Measurements from ENCODE around the gene FOXO3B.
"Not testable (repeated sequence)": the region's sequence is repeated elsewhere in the genome, so short reads cannot be mapped to it uniquely, and the experiment has no call there.

The FOXO3B gene

DNA sequence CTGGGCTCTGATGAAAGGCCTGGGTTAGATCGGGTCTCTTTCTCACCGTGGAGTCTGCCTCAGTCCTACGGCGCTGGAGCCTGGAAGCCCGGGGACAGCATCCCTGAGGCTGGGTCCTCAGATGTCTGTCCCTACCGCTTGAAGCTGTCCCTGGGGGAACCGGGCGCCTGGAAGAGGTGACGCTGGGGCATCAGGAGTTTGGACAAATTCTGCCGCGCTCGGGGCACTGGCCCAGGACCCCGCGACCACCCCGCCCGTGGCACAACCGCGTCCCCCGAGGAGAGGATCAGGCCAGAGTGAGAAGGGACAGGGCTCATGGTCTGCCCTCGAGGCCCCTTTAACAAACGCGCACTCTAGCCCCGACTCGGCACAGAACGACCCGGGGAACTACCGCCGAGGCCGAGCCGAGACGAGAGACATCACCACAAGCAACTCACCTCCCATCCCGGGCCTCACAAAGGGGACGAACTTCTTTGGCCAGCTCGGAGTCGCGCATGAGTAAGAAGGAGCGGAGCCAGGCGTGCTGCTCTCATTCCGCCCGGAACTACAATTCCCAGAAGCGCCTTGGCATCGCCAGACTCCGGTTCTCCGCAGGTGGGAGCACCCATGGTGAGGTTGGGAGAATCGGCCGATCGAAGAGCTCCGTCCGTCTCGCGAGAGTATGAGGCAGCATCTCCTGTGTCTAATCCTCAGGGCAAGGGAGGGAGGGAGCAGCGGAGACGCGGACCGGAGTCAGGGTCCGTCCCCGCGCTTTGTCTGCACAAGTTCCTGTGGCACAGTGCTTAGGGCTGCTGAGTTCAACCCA lies at the start of gene FOXO3B:
TSS of gene FOXO3B (minus strand) at position 548 of the 805 bp plus-strand sequence. CDS start 663 bp downstream, outside the sequence.
- peak; percentile 90 to 91 for DNase-seq
- peak; percentile 36 for TF ChIP-seq POLR2A (IDR thresholded peaks at IDR 0.05; ENCODE audit: low read length)

- DNase-seq, result peak in 1 of 2 experiments; percentile 9
Observed at GRCh38 chr17:18723509-18723908, 41.4 kb upstream of the FOXO3B start.

GRCh38 chr17:18722612-18723011 lies 40.5 kb upstream of the FOXO3B start:
- not testable (repeated sequence) for DNase-seq

DNA sequence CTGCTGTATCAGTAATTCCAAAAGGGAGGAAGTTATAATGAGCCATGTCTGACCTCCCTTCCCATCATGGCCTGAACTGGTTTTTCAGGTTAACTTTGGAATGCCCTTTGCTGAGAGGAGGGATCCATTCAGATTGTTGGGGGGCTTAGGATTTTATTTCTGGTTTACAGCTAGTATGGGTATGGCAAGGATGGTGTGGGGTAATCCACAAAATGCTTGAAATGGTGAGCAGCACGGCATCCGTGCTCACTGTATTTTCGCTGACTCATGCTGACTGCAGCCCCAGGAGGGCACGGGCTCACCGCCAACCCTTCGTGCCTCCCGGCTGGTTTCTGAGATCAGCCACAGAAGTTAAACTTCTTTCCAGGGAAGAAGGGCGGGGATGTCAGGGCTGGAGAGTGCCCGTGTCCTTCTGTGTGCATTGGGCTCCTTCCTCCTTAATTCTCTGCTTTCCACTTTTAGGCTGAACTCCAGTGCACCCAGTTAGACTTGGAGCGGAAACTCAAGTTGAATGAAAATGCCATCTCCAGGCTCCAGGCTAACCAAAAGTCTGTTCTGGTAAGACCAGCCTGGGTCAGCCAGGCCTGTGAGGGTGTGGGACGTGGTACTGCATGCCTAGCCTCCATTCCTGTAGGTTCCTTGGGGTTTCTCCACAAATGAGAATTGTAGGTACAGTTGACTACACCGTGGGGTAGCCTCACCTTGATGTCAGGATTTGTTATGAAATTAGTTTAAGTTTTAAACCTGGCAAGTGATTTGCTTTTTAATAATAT lies 39.8 kb upstream of the FOXO3B start:
- not testable (repeated sequence) for DNase-seq

GRCh38 chr17:18719428-18720110 lies 37.5 kb upstream of the FOXO3B start:
- not testable (repeated sequence) for DNase-seq

DNA sequence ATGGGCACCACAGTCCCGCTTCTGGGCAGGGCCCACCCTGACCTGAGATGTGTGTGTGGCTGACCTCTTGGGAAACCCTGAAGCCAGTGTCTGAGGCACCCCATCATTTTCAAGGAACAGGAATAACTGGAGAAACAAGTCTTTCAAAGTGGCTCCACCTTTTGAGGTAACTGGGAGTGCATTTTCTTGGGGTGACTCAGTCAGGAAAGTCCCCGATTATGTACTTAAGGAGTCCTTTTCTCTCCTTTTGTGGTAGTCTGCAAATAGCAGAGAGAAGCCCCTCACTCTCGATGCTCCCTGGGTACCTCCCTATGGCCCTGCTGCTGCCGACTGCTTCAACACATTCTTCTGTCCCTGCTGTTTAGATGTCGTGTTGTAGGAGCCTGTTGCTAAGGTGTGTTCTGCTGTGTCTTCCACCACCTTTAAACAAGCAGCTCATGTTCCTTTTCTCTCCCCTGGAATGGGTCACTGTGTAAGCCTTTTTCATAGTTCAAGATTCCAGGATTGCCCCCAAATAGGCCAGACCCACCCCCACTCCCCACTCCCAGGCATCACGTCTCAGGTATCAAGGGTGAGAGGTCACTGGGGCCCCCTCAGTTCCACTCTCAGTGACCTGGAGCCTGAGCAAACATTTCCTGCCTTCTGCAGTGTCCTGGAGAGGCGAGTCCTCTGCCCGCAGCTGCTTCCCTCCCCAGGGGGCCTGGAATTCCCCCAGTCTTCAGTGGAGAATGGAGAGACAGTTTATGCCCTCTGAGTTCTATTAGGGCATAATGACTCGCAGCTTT lies 36.7 kb upstream of the FOXO3B start:
- DNase-seq, result not testable (repeated sequence)

GRCh38 chr17:18712354-18712999 lies 30.4 kb upstream of the FOXO3B start:
- peak; percentile 65 to 83 for DNase-seq

DNA sequence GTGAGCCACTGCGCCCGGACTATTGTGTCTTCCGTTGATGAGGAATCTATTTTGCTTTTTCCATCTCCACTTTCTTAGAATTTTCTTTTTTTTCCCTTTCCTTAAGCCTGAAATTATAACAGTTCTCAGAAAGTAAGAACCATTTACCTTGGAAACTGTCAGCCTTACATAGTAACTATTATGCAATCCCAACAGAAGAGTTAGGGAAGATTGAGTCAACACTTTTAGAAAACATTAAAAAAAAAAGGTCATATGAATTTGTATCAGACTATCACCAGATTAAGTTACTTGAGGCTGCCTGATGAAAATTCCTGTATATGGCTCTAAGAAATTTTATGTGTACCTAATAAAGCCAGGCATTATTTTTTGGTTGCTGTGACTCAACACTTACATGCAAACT lies 26.1 kb upstream of the FOXO3B start:
- DNase-seq, result not testable (repeated sequence)

GRCh38 chr17:18705955-18706354 lies 23.8 kb upstream of the FOXO3B start:
- not testable (repeated sequence) for DNase-seq

DNA sequence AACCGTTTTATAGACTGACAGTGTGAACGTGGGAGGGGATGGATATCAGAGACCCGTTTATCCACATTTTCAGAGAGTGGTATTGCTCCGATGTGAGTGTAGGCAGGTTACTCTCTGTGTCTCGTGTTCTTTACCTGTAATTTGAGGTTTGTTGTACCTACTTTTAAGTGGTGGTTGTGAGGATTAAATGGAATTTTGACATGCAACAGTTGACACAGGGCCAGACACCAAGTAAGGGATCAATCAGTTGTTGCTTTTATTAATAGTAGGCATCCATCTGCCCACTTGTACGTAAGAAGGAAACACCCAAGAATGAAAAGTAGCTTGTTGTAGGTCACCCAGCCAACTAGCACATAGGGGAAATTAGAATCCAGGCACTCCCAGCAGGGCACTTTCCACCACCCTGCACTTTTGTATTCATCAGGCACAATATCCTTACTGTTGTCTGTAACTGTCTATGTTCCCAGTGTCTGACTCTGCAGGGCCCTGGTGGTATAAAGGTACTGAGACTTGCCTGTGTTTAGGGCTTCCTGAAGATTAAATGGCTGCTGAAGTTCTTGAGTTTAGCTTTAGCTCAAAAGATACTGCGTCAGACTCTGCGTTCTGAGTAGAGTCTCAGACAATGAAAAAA lies 16.5 kb upstream of the FOXO3B start:
- DNase-seq, result not testable (repeated sequence)

DNA sequence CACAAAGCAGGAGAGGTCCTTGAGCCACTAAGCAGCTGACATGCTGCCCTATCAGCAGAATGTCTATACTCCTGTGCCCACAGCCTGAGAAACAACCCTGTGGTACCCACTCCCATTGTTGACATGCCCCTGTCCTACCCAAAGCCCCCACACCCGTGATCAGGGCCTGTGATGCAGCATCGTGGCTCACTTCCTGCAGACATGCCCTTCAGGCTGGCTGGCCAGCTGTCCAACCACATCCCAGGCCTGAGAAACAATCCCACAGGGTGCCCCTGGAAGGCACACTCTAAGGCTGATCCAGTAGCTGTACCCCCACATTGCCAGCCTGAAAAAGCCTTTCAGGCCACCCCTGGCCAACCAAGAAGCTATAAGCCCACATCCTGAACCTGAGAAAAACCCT lies 13.0 kb upstream of the FOXO3B start:
- not testable (repeated sequence) for DNase-seq

GRCh38 chr17:18682668-18683067 lies 554 bp upstream of the FOXO3B start:
- DNase-seq, result not testable (repeated sequence)

- not testable (repeated sequence) for DNase-seq
Observed at GRCh38 chr17:18677381-18677780, 4.7 kb downstream of the FOXO3B start.

GRCh38 chr17:18676928-18677327 lies 5.2 kb downstream of the FOXO3B start:
- not testable (repeated sequence) for DNase-seq

DNA sequence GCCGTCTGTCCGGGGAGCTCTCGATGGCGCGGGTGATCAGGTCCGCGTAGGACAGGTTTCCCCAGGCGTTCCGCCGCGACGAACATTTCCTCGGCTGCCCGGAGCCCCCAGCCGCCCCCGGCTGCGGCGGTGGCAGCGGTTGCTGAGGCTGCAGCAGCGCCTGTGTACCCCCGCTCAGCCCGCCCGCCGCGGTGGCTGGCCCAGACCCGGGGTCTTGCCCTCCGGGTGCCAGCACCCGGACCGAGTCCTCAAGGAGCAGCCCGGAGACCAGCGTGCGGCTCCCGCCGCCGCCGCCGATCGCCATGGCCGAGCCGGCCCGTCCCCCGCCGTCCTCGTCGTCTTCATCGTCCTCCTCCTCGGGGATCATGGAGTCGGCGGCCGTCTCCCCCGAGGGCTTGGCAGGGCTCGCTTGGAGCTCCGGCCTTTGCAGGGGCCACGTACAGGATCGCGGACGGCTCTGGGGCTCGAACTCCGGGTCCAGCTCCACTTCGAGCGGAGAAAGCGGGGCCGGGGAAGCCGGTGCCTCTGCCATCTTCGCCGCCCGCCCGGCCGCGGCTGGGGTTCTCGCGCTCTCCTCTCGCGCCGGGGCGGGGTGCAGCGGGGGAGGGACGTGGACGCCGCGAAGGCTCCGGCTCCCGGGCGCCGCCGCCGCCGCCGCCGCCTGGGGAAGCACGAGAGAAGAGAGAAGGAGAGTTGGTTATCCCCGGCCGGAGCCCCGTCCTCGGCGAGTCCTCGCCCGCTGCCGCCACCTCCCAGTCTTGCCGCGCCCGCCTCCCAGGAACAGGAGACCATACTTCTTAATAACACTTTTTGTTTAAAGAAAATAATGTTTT lies 9.5 kb downstream of the FOXO3B start:
- not testable (repeated sequence) for DNase-seq

DNA sequence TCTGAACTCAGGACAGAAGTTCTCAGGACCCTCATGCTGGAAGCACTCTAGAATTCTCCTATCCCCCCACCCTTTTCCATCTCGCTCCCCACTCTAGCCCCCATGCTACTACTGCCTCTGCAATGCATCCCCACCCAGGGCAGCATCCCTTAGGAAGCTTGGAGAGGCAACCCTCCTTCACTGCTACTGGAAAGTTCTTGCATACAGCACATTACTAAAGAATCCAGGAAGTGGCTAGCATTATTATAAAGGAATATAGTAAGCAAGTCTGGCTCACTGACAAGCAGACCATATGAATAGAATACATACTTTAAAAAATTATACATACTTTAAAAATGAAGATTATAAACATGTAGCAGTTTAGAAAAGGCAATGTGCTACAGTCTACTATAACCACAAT lies 13.5 kb downstream of the FOXO3B start:
- DNase-seq, result not testable (repeated sequence)

GRCh38 chr17:18667535-18667934 lies 14.6 kb downstream of the FOXO3B start:
- not testable (repeated sequence) for DNase-seq

DNA sequence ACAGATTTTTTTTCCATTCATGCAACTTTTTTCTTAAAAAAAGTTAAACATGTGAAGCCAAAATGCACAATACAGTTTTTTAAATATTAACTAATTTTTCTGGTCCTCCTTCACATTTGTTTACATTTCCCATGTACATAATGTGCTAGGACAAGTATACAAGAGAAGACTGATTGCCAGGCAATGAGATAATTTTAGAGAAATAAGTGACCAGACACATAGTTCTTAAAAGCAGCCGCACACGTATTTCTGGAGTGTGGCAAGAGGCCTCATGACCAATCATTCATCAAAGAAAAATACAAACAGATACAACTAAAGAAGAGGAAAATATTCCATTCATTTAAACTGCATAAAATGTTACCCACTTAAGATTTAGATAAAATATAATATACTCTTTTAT lies 15.8 kb downstream of the FOXO3B start:
- not testable (repeated sequence) for DNase-seq

GRCh38 chr17:18661924-18662624 lies 20.0 kb downstream of the FOXO3B start:
- not testable (repeated sequence) for DNase-seq
